ENCODE data around the gene ATP5MC3.
A peak's percentile ranks its signal among the peaks of the same experiment; 100 is the strongest.

ATP5MC3 gene

GRCh38 chr2:175206866-175207265, 25.4 kb upstream of the ATP5MC3 start:
- DNase-seq (ENCODE audit: low read depth) = no peak
- no peak overlapping the region for H3K4me3 ChIP-seq (ENCODE audit: low read length)

GRCh38 chr2:175205523-175205922, 24.0 kb upstream of the ATP5MC3 start:
- TF ChIP-seq CTCF (conservative IDR thresholded peaks at IDR 0.05; ENCODE audit: low read depth, low read length) = no peak
- DNase-seq (ENCODE audit: low read depth) = no peak
- H3K4me3 ChIP-seq (ENCODE audit: low read length) = no peak overlapping the region

More at GRCh38 chr2:175206866-175207265, 25.4 kb upstream of the ATP5MC3 start:
- no peak for TF ChIP-seq CTCF (conservative IDR thresholded peaks at IDR 0.05; ENCODE audit: low read depth, low read length)

GRCh38 chr2:175203621-175204496, 22.3 kb upstream of the ATP5MC3 start:
- no peak for DNase-seq (ENCODE audit: low read depth)
- H3K4me3 ChIP-seq (ENCODE audit: low read length) = no peak overlapping the region
- TF ChIP-seq CTCF (conservative IDR thresholded peaks at IDR 0.05; ENCODE audit: low read depth, low read length) = peak; percentile 84

GRCh38 chr2:175195012-175195411, 13.5 kb upstream of the ATP5MC3 start:
- no peak for DNase-seq (ENCODE audit: low read depth)
- TF ChIP-seq CTCF (conservative IDR thresholded peaks at IDR 0.05; ENCODE audit: low read depth, low read length) = no peak
- no peak overlapping the region for H3K4me3 ChIP-seq (ENCODE audit: low read length)

GRCh38 chr2:175188761-175189160, 7.3 kb upstream of the ATP5MC3 start:
- H3K4me3 ChIP-seq (ENCODE audit: low read length) = no peak overlapping the region
- DNase-seq (ENCODE audit: low read depth) = no peak
- no peak for TF ChIP-seq CTCF (conservative IDR thresholded peaks at IDR 0.05; ENCODE audit: low read depth, low read length)

- H3K4me3 ChIP-seq (ENCODE audit: low read length) = no peak overlapping the region
- no peak for DNase-seq (ENCODE audit: low read depth)
- TF ChIP-seq CTCF (conservative IDR thresholded peaks at IDR 0.05; ENCODE audit: low read depth, low read length) = peak; percentile 28
Observed at GRCh38 chr2:175187378-175187777, 5.9 kb upstream of the ATP5MC3 start.

- H3K4me3 ChIP-seq (ENCODE audit: low read length) = no peak overlapping the region
- TF ChIP-seq CTCF (conservative IDR thresholded peaks at IDR 0.05; ENCODE audit: low read depth, low read length) = no peak
- no peak for DNase-seq (ENCODE audit: low read depth)
Observed at GRCh38 chr2:175183674-175184073, 2.2 kb upstream of the ATP5MC3 start.

Measured in retinal pigment epithelial cell (primary cell).